GM18951 (cell line): ENCODE measurements around the gene ARHGAP42.
"Not testable (repeated sequence)": the region's sequence is repeated elsewhere in the genome, so short reads cannot be mapped to it uniquely, and the experiment has no call there.

ENCODE experiments used
- POLR2A ChIP-seq: IDR thresholded peaks from 4 replicates; pipeline ENCODE4 v1.6.1; 2011; ENCODE audit warnings: mild to moderate bottlenecking; ENCODE audit not compliant: insufficient read length, insufficient read depth; ENCODE audit errors: extremely low read depth
- in situ Hi-C: fragments of 300-500 bp; cut with MboI; formaldehyde crosslinking; loops from one replicate; pipeline ENCODE4 v1.12.0; 2022; ENCODE audit warnings: low sequenced_read_pairs, mixed read lengths, inconsistent platforms; ENCODE audit not compliant: unreplicated experiment

The ARHGAP42 gene

GRCh38 chr11:100687054-100687629 lies at the start of gene ARHGAP42:
Gene ARHGAP42, plus strand, starts transcription at chr11:100687288. Its CDS starts 391 bp downstream, at chr11:100687679.
- peak; percentile 42 for TF ChIP-seq POLR2A
- in situ Hi-C loops = no loop called here

DNA sequence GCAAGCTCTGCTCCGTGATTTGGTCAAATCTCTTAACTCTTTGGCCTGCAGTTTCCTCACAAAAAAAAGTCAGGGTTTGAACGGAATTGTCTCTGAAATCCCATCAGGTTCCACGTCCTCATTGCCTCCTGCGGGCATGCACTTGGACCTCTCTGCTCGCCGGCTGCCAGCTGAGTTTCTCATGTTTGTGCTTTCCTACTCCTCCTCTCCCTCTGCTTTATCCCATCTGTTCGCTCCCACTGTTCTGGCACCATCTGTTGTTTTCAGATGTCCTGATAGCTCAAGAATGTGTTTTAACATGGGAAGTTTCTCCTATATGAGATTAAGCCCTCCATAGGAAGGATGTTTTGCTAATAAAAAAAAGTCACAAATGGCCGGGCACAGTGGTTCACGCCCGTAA lies 49.4 kb upstream of the ARHGAP42 start:
- in situ Hi-C loops = no loop called here
- no peak for TF ChIP-seq POLR2A

DNA sequence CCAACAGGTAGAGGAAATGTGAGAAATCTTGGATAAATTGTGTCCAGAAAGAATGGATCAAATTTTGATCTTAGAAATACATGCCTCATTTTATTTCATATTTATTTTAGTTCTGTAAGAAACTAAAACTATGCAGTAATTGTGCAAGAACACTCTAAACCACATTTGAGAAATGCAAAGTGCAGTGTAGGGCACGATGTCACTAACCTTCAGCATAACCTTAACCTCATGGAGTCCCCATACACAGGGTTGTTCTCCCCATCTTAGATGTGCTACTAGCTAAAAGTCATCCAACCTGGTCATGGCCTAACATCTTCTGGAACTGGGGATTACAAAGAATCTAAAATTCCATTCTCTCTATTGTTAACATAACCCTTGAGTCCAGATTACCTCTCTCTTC lies 48.4 kb upstream of the ARHGAP42 start:
- in situ Hi-C loops = no loop called here
- no peak for TF ChIP-seq POLR2A

DNA sequence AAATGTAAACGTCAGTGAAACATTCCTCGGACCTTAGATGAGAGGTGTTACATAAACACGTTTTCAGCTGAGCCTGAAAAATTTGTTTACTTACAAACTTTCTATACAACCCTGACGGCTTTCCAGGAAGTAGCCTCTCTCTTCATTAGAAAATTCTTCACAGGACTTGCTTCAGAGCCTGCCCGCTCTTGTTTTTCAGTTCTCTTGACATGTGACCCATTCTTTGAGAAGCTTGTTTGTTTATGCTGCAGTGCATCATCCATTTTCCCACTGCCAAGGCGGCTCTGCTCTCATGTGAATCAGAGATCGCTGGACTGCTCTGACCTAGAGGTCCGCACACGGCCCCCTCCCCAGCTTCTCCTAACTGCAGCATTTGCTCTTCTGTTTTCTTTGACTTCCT lies 47.9 kb upstream of the ARHGAP42 start:
- in situ Hi-C loops = no loop called here
- TF ChIP-seq POLR2A = no peak

GRCh38 chr11:100640071-100640470 lies 47.0 kb upstream of the ARHGAP42 start:
- in situ Hi-C loops = no loop called here
- TF ChIP-seq POLR2A = no peak

- TF ChIP-seq POLR2A = no peak
- in situ Hi-C loops = no loop called here
Measured at GRCh38 chr11:100640646-100641045, 46.4 kb upstream of the ARHGAP42 start.

DNA sequence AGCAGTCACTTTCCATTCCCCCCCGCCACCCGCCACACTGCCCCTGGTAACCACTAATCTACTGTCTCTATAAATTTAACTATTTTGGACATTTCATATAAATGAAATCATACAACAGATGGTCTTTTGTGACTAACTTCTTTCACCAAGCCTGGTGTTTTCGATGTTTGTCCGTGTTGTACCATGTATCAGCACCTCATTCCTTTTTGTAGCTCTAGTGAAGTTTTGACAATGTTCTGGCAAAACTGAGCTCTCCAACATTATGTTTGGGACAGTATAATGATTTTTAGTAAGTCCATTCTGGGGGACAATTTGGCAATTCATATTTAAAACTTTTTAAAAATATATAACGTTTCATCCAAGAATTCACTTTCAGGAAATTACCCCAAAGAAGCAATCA lies 45.6 kb upstream of the ARHGAP42 start:
- no peak for TF ChIP-seq POLR2A
- in situ Hi-C loops = no loop called here

- TF ChIP-seq POLR2A = no peak
- in situ Hi-C loops = no loop called here
Measured at GRCh38 chr11:100646545-100646944, 40.5 kb upstream of the ARHGAP42 start.

GRCh38 chr11:100647861-100648260 lies 39.2 kb upstream of the ARHGAP42 start:
- in situ Hi-C loops = no loop called here
- TF ChIP-seq POLR2A = no peak

DNA sequence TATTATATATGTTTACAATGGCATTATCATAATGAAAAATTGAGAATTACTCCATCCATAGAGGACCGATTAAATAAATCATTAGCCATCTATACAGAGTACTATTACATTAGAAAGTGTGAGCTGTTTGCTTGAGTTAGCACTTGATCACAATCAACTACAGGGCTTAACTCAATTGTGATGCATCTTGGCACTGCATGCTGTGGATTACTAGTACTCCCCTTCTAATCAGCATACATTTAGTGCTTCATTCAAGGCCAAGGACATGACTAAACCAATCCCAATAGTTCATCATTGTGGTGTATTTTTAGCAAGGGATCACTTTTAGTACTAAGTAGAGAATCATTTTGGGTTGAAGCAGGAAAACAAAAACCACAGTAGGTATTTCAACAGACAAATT lies 23.5 kb upstream of the ARHGAP42 start:
- in situ Hi-C loops = no loop called here
- TF ChIP-seq POLR2A = no peak

- no peak for TF ChIP-seq POLR2A
- in situ Hi-C loops = no loop called here
Measured at GRCh38 chr11:100663996-100664395, 23.1 kb upstream of the ARHGAP42 start.

DNA sequence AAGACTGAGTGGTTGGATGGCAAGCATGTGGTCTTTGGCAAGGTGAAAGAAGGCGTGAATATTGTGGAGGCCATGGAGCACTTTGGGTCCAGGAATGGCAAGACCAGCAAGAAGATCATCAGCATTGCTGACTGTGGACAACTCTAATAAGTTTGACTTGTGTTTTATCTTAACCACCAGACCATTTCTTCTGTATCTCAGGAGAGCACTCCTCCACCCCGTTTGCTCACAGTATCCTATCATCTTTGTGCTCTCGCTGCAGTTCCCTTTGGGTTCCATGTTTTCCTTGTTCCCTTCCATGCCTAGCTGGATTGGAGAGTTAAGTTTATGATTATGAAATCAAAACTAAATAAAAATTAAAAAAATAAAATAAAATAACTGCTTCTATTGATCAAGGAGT lies 20.3 kb upstream of the ARHGAP42 start:
- in situ Hi-C loops = not testable (repeated sequence)

DNA sequence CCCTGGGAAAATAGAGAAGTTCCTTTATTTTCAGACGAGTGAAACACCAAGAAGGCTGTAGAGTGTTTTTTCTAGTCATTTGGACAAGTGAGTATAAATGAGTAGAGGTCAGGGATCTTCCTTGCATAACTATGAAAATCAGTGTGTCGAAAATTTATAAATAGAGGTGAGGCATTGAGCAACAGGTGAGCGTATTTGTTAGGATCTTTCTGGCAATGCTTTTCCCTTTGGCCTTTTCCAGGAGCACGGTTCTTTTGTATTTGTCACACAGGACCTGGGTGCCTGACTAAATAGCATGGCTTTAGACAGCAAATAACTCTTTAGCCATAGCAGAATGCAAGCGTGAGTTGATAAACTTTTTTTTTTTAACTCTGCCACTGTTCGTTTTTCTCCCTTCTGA lies 19.6 kb upstream of the ARHGAP42 start:
- in situ Hi-C loops = no loop called here
- TF ChIP-seq POLR2A = no peak

GRCh38 chr11:100670140-100670539 lies 16.9 kb upstream of the ARHGAP42 start:
- in situ Hi-C loops = no loop called here
- TF ChIP-seq POLR2A = no peak

DNA sequence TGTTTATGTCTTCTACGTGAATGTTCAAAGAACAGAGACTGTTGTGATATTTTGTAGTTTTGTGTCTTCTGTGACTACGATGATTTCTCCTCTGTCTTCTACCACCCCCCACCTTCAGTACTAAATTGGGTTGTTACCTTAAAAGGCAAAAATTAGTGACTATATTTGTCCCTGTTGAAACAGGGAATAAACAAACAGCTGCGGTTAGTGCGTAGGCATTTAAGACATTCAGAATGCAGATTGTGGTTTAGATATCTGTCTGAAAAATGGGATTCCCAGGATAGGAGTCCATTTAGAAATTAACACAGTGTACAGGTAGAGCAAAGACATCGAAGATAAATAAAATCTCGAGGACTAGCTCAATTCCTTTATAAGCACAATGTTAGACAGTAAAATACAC lies 15.6 kb upstream of the ARHGAP42 start:
- in situ Hi-C loops = no loop called here
- no peak for TF ChIP-seq POLR2A

DNA sequence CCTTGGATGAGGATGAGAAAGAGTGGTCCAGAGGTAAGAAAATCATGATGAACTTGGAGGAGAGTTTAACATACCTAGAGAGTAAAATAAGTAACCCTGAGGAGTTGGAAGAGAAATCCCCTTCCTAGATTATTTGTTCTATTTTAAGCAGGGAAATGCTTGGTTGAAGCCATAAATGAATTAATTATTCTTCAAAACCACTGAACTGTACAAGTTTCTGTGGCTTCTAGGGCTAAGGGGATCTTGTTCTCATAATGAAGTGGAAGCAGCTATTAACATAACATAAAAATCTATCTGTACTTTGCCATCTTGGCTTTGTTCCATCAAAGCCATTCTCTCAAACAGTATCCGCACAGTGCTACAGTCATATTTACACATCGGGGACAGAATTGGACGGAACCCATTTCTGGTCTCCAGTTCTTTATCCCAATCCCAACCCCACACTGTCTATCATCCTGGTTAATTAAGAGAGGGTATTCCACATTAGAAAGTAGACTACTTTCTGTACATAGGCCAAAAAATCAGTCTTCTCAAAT lies 14.5 kb upstream of the ARHGAP42 start:
- no peak for TF ChIP-seq POLR2A
- in situ Hi-C loops = no loop called here
